ENCODE results near the gene SEMA4B. TPM values are rescaled to one million over a fixed set of nuclear protein-coding genes. Genes with fewer than 3 reads are reported as not detected.

The SEMA4B gene
- total and polyA plus RNA-seq, 9 of the 15 experiments (the other 6 are each of a cell fraction or from before 2014, with no cell fraction given) = 1.3 to 33.6 (median 11.0) TPM

DNA sequence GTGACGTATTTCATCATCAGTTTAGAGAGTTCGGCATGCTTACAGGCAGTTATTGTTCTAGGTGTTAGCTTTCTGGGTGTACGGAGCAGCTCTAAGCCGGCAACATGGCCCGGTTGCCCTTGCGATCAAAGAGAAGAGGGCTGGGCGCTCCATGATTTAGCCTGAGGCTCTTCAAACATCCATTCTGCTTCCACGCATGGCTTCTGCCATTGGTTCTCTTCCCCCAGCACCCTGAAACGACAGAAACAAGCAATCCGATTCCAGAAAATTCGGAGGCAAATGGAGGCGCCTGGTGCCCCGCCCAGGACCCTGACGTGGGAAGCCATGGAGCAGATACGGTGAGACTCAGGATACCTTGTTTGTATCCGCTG, 64.9 kb downstream of the SEMA4B start (continued):
- TF ChIP-seq, protein P1, sequence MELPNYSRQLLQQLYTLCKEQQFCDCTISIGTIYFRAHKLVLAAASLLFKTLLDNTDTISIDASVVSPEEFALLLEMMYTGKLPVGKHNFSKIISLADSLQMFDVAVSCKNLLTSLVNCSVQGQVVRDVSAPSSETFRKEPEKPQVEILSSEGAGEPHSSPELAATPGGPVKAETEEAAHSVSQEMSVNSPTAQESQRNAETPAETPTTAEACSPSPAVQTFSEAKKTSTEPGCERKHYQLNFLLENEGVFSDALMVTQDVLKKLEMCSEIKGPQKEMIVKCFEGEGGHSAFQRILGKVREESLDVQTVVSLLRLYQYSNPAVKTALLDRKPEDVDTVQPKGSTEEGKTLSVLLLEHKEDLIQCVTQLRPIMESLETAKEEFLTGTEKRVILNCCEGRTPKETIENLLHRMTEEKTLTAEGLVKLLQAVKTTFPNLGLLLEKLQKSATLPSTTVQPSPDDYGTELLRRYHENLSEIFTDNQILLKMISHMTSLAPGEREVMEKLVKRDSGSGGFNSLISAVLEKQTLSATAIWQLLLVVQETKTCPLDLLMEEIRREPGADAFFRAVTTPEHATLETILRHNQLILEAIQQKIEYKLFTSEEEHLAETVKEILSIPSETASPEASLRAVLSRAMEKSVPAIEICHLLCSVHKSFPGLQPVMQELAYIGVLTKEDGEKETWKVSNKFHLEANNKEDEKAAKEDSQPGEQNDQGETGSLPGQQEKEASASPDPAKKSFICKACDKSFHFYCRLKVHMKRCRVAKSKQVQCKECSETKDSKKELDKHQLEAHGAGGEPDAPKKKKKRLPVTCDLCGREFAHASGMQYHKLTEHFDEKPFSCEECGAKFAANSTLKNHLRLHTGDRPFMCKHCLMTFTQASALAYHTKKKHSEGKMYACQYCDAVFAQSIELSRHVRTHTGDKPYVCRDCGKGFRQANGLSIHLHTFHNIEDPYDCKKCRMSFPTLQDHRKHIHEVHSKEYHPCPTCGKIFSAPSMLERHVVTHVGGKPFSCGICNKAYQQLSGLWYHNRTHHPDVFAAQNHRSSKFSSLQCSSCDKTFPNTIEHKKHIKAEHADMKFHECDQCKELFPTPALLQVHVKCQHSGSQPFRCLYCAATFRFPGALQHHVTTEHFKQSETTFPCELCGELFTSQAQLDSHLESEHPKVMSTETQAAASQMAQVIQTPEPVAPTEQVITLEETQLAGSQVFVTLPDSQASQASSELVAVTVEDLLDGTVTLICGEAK (IDR thresholded peaks at IDR 0.05) = no peak
- TF ChIP-seq, protein P1 (CRISPR knock-in tag; IDR thresholded peaks at IDR 0.05) = no peak
- 0 out of 2 replicates have a peak, but pooled peaks have one; percentile 1 for TF ChIP-seq MAFF (IDR thresholded peaks at IDR 0.05; ENCODE audit: low read length)
- no peak for TF ChIP-seq ZNF140 (CRISPR knock-in tag; IDR thresholded peaks at IDR 0.05)
- no peak for TF ChIP-seq RBM34 (IDR thresholded peaks at IDR 0.05; ENCODE audit: borderline replicate concordance, insufficient read depth, low read length)
- no peak for TF ChIP-seq PCBP2 (IDR thresholded peaks at IDR 0.05; ENCODE audit: low read depth, low read length, poor library complexity, severe bottlenecking)
- no peak for TF ChIP-seq MIER1 (IDR thresholded peaks at IDR 0.05; ENCODE audit: low read depth)
- TF ChIP-seq RBFOX2 (IDR thresholded peaks at IDR 0.05; ENCODE audit: low read depth, low read length) = no peak
- TF ChIP-seq TFAM (CRISPR knock-in tag; conservative IDR thresholded peaks at IDR 0.05) = no peak
- TF ChIP-seq, protein P2, sequence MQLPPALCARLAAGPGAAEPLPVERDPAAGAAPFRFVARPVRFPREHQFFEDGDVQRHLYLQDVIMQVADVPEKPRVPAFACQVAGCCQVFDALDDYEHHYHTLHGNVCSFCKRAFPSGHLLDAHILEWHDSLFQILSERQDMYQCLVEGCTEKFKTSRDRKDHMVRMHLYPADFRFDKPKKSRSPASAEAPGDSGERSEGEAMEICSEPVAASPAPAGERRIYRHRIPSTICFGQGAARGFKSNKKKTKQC (CRISPR knock-in tag; IDR thresholded peaks at IDR 0.05) = no peak
- no peak for TF ChIP-seq MCM7 (IDR thresholded peaks at IDR 0.05)
- TF ChIP-seq, protein P3, sequence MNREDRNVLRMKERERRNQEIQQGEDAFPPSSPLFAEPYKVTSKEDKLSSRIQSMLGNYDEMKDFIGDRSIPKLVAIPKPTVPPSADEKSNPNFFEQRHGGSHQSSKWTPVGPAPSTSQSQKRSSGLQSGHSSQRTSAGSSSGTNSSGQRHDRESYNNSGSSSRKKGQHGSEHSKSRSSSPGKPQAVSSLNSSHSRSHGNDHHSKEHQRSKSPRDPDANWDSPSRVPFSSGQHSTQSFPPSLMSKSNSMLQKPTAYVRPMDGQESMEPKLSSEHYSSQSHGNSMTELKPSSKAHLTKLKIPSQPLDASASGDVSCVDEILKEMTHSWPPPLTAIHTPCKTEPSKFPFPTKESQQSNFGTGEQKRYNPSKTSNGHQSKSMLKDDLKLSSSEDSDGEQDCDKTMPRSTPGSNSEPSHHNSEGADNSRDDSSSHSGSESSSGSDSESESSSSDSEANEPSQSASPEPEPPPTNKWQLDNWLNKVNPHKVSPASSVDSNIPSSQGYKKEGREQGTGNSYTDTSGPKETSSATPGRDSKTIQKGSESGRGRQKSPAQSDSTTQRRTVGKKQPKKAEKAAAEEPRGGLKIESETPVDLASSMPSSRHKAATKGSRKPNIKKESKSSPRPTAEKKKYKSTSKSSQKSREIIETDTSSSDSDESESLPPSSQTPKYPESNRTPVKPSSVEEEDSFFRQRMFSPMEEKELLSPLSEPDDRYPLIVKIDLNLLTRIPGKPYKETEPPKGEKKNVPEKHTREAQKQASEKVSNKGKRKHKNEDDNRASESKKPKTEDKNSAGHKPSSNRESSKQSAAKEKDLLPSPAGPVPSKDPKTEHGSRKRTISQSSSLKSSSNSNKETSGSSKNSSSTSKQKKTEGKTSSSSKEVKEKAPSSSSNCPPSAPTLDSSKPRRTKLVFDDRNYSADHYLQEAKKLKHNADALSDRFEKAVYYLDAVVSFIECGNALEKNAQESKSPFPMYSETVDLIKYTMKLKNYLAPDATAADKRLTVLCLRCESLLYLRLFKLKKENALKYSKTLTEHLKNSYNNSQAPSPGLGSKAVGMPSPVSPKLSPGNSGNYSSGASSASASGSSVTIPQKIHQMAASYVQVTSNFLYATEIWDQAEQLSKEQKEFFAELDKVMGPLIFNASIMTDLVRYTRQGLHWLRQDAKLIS (CRISPR knock-in tag; IDR thresholded peaks at IDR 0.05) = no peak
- TF ChIP-seq, protein P4, sequence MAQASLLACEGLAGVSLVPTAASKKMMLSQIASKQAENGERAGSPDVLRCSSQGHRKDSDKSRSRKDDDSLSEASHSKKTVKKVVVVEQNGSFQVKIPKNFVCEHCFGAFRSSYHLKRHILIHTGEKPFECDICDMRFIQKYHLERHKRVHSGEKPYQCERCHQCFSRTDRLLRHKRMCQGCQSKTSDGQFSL (CRISPR knock-in tag; IDR thresholded peaks at IDR 0.05) = no peak
- TF ChIP-seq, protein P4 (tag; IDR thresholded peaks at IDR 0.05) = 0 out of 4 replicates have a peak, but pooled peaks of 1 of the 2 experiments have one; percentile 11
- no peak for TF ChIP-seq U2AF1 (optimal IDR thresholded peaks at IDR 0.05; ENCODE audit: low read depth, low read length)
